GM12801 (cell line): ENCODE data around the gene TMEM167A.

ENCODE experiments used
- CTCF ChIP-seq: IDR thresholded peaks from one replicate; pipeline ENCODE4 v1.5.1; 2011; ENCODE audit warnings: control low read depth; ENCODE audit not compliant: insufficient read length; ENCODE audit errors: extremely low read depth

TMEM167A gene

DNA sequence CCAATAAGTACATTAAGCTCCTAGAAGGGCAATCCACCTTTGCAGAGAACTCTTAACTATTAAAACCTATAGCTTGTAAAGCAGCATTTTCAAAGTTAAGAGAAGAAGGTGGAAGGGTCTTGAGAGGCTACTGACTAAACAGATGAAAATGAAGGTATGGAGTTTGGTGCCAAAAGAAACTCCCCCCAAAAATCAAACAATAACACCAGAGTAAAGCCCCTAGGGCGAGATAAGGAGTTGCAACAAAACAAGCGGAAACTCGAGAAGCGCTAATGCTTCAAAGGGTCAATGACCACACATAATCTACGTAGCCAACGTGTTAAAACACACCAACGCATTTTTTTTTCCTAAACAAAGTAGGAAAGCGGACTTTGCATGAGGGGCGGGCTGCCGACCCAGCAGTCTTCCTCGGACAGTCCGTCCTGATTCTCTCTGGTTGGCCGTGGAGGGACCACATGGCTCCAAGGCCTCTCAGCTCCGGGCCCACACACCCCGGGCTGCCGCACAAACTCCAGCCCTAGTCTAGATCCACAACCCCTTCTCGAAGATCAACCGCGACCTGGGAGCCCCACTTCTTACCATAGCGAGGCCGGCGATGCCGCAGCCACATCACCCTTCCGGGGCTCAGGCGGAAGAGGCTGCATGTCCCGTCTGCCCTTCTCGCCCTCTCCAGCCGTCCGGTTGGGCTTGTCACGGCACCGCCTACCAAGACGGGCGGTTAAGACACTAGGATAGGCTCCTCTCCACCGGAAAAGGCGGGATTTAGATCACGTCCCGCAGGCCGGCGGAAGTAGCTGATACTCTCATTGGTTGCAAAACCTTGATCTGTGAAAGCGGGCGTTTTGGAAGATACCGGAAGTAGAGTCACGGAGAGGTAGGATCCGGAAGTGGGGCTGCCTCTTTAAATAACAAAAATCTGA is at the start of gene TMEM167A, which contains the start of gene XRCC4:
Gene TMEM167A (minus strand): TSS at position 653 of the 920 bp plus-strand sequence. CDS start 71 bp downstream, at position 582.
Gene XRCC4 (plus strand): TSS at position 806 of the 920 bp plus-strand sequence. CDS start 27,373 bp downstream, outside the sequence.
- no peak for TF ChIP-seq CTCF

- TF ChIP-seq CTCF, result no peak
Observed at GRCh38 chr5:83126501-83126900, 49.3 kb upstream of the TMEM167A start.

- no peak for TF ChIP-seq CTCF
Observed at GRCh38 chr5:83125560-83125959, 48.4 kb upstream of the TMEM167A start.

- TF ChIP-seq CTCF, result no peak
Observed at GRCh38 chr5:83124593-83124992, 47.4 kb upstream of the TMEM167A start.

GRCh38 chr5:83118976-83119375 is 41.8 kb upstream of the TMEM167A start:
- TF ChIP-seq CTCF, result no peak

- TF ChIP-seq CTCF, result no peak
Observed at GRCh38 chr5:83118471-83118870, 41.3 kb upstream of the TMEM167A start.

DNA sequence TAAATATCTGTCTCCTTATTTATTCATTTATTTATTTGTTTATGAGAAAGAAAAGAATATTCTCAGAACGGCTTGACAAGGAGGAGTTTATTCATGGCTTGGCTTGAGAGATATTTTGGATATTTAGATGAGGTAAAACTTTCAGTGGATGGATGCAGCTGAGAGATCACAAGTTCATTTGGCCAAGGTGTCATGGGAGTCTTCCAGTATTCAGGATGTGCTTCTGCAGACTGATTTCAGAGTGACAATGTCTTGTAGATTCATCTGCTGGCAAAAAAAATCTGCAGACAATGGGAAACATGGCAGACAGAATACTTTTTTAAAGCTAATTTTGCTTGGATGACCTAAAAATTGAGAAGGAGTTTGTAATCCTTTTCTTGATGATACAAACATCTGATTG is 38.6 kb upstream of the TMEM167A start:
- TF ChIP-seq CTCF, result no peak
